Panc1 (cell line): ENCODE measurements around the gene ALKBH3. TPM values are rescaled to one million over a fixed set of nuclear protein-coding genes. Genes with fewer than 3 reads are reported as not detected.
A peak's percentile ranks its signal among the peaks of the same experiment; 100 is the strongest.

Experiments used
- ATAC-seq: fragments of 200-7000 bp; cut with Tn5 transposase; 2 replicates; pipeline ENCODE4 v1.9.1; 2020; ENCODE audit warnings: mild to moderate bottlenecking, moderate library complexity
- BruUV-seq: library from RNA; stranded (reverse); fragments of 400-500 nt; replicated peaks from 2 replicates; lab custom pipeline; 2021; lab: Mats Ljungman, UMichigan
- CTCF ChIA-PET: fragments of 300-600 bp; sonication (Branson Sonifier 250); formaldehyde crosslinking; loops from one replicate; lab custom pipeline; 2022; ENCODE audit warnings: antibody characterized with exemption; lab: Charles Lee
- POLR2A ChIA-PET: fragments of 300-600 bp; sonication (Branson Sonifier 250); formaldehyde crosslinking; loops from one replicate; lab custom pipeline; 2022; ENCODE audit warnings: antibody characterized with exemption; lab: Charles Lee
- DNase-seq: peaks from one replicate; pipeline ENCODE4 v3.0.0-alpha.2; 2010; ENCODE audit warnings: low read depth, low spot score
- H3K27ac ChIP-seq: 2 replicates; pipeline ENCODE4 v1.5.1; 2011; ENCODE audit warnings: mild to moderate bottlenecking, low read length, inconsistent platforms
- H3K27me3 ChIP-seq: fragments of 200-500 bp; sonication (Bioruptor generic); 2 replicates; pipeline ENCODE4 v1.6.0; 2014; ENCODE audit warnings: low read length, inconsistent platforms; ENCODE audit not compliant: control insufficient read depth, insufficient read depth
- H3K36me3 ChIP-seq: fragments of 200-500 bp; sonication (Bioruptor generic); 2 replicates; pipeline ENCODE4 v1.5.1; 2014; ENCODE audit warnings: inconsistent platforms, mild to moderate bottlenecking, low read length, moderate library complexity; ENCODE audit not compliant: control insufficient read depth, insufficient read depth
- H3K4me1 ChIP-seq: 2 replicates; pipeline ENCODE4 v1.5.1; 2011; ENCODE audit warnings: inconsistent platforms, mild to moderate bottlenecking, low read length, moderate library complexity; ENCODE audit not compliant: control insufficient read depth, insufficient read depth
- H3K4me3 ChIP-seq, 2 experiments: 2 replicates each; pipeline ENCODE4 v1.5.1; 2011 to 2012; ENCODE audit warnings: low read depth in 2 of 2, low read length in 2 of 2, mild to moderate bottlenecking in 2 of 2, inconsistent platforms in 1 of 2, moderate library complexity in 1 of 2
- H3K9me3 ChIP-seq: fragments of 200-500 bp; sonication (Bioruptor generic); 2 replicates; pipeline ENCODE4 v1.5.1; 2014; ENCODE audit warnings: low read depth, mild to moderate bottlenecking, inconsistent platforms, low read length, moderate library complexity; ENCODE audit not compliant: control insufficient read depth, insufficient read depth
- CTCF ChIP-seq: fragments of 450-650 bp; IDR thresholded peaks from 2 replicates; pipeline ENCODE4 v1.5.1; 2017; ENCODE audit warnings: mild to moderate bottlenecking
- POLR2AphosphoS5 ChIP-seq: IDR thresholded peaks from 2 replicates; pipeline ENCODE4 v1.6.1; 2012; ENCODE audit warnings: mild to moderate bottlenecking, low read depth, low read length, moderate library complexity
- REST ChIP-seq, 2 experiments: IDR thresholded peaks; 2 replicates each; pipeline ENCODE4 v1.6.1; 2011 to 2012; ENCODE audit warnings: low read depth in 2 of 2, control low read depth in 1 of 2, low read length in 1 of 2, mild to moderate bottlenecking in 1 of 2, moderate library complexity in 1 of 2; ENCODE audit not compliant: insufficient read depth in 1 of 2
- SIN3A ChIP-seq: IDR thresholded peaks from 2 replicates; pipeline ENCODE4 v1.6.1; 2012; ENCODE audit warnings: low read depth, mild to moderate bottlenecking, low read length, moderate library complexity, borderline replicate concordance; ENCODE audit not compliant: insufficient read depth
- TCF7L2 ChIP-seq: IDR thresholded peaks from 2 replicates; pipeline ENCODE4 v1.6.1; 2011; ENCODE audit warnings: mild to moderate bottlenecking, low read depth, low read length, inconsistent platforms
- in situ Hi-C: cut with HindIII; loops from 2 replicates; pipeline ENCODE4 v1.10.0; 2016; ENCODE audit warnings: low sequenced_read_pairs, low pct_unique_long_range_greater_than_20kb
- intact Hi-C: fragments of 100-400 bp; cut with micrococcal nuclease; formaldehyde crosslinking; loops from one replicate; pipeline ENCODE4 v1.10.0; 2022; ENCODE audit not compliant: unreplicated experiment
- total RNA-seq: library from RNA; stranded (reverse); gene quantifications from one replicate; pipeline ENCODE4 v1.2.1, GENCODE V29; 2021; ENCODE audit not compliant: unreplicated experiment

The ALKBH3 gene
- total RNA-seq, 1 experiment from 2014 or later = 34.4 TPM

GRCh38 chr11:43941257-43941994 is 60.8 kb downstream of the ALKBH3 start:
- BruUV-seq = no TSS peak
- in situ Hi-C loops = no loop called here

GRCh38 chr11:43942662-43943371 is 62.2 kb downstream of the ALKBH3 start:
- Histone ChIP-seq H3K4me1 (peaks cover 7% of the 10 kb centered on the region; the same call in 1 of the 2 replicates), H3K27me3 (peaks cover 5% of the 10 kb centered on the region; the same call in 1 of the 2 replicates), H3K36me3 (no peaks in the 10 kb centered on the region), H3K27ac (no peak overlapping the region), H3K9me3 (no peaks in the 10 kb centered on the region), H3K4me3 (peak overlapping the region; percentile 30 to 55)
- ATAC-seq (peak; percentile 73), DNase-seq (no peak)
- TF ChIP-seq POLR2AphosphoS5 (no peak), TCF7L2 (no peak), CTCF (no peak), SIN3A (no peak), REST (IDR thresholded peaks at IDR 0.05; ENCODE audit: insufficient read depth in 1 of 2, low read depth in 2 of 2, low read length in 1 of 2) (no peak)
- ChIA-PET POLR2A (no interaction called here), CTCF (interaction anchor here (0.6 to 0.9 kb wide), 3 partner anchors 53 to 100 kb away, joined by 3 read pairs; no protein-coding TSS in a partner anchor)
- intact Hi-C loops = loop anchor here (5.0 to 10.0 kb wide), 2 partner anchors 51 to 92 kb away; no protein-coding TSS in a partner anchor
- in situ Hi-C loops = no loop called here
- BruUV-seq = no TSS peak

More at GRCh38 chr11:43941257-43941994, 60.8 kb downstream of the ALKBH3 start:
- Histone ChIP-seq H3K4me1 (peaks cover 7% of the 10 kb centered on the region; the same call in 1 of the 2 replicates), H3K27ac (no peak overlapping the region), H3K4me3 (no peak overlapping the region; a peak in 2 of 4 replicates), H3K36me3 (no peaks in the 10 kb centered on the region), H3K9me3 (no peaks in the 10 kb centered on the region), H3K27me3 (peaks cover 5% of the 10 kb centered on the region; the same call in 1 of the 2 replicates)
- POLR2A ChIA-PET = no interaction called here
- intact Hi-C loops = loop anchor here (5.0 to 10.0 kb wide), 2 partner anchors 49 to 93 kb away; no protein-coding TSS in a partner anchor
- CTCF ChIA-PET = interaction anchor here (0.7 to 0.9 kb wide), 2 partner anchors 51 to 1039 kb away, joined by 3 to 8 read pairs; no protein-coding TSS in a partner anchor
- no peak for DNase-seq
- ATAC-seq = no peak
- no peak for TF ChIP-seq POLR2AphosphoS5
